AG09309 (cell line): ENCODE measurements around the gene SCN1A.
"Not testable (repeated sequence)": the region's sequence is repeated elsewhere in the genome, so short reads cannot be mapped to it uniquely, and the experiment has no call there.

Experiments
- DNase-seq: peaks from one replicate; pipeline ENCODE4 v3.0.0-alpha.2; 2010; ENCODE audit warnings: low read depth
- H3K4me3 ChIP-seq: 2 replicates; pipeline ENCODE4 v1.5.1; 2011; ENCODE audit warnings: mild to moderate bottlenecking, low read depth, low read length, moderate library complexity; ENCODE audit not compliant: control insufficient read depth
- TF ChIP-seq, protein P1 (sequence below): IDR thresholded peaks from 2 replicates; pipeline ENCODE4 v1.5.1; 2011; ENCODE audit warnings: mild to moderate bottlenecking, low read depth, low read length, inconsistent platforms; ENCODE audit not compliant: insufficient read depth, control insufficient read depth; ENCODE audit errors: missing control alignments

The SCN1A gene

DNA sequence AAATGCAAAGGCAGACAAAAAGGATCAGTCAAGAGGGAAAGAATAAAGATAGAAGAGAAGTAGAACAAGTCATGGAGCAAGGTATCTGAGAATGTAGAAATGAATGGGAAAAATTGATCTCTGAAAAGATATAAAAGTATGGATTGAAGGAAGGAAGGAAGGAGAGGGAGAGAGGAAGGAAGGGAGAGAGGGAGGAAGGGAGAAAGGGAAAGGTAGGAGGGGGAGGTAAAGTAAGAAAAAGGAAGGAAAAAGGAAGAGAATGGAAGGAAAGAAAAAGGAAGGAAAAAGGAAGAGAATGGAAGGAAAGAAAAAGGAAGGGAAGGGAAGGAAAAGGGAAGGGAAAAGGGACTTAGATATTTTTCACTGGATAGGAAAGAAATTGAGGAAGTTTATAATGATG lies 142.7 kb downstream of the SCN1A start:
- TF ChIP-seq, protein P1, sequence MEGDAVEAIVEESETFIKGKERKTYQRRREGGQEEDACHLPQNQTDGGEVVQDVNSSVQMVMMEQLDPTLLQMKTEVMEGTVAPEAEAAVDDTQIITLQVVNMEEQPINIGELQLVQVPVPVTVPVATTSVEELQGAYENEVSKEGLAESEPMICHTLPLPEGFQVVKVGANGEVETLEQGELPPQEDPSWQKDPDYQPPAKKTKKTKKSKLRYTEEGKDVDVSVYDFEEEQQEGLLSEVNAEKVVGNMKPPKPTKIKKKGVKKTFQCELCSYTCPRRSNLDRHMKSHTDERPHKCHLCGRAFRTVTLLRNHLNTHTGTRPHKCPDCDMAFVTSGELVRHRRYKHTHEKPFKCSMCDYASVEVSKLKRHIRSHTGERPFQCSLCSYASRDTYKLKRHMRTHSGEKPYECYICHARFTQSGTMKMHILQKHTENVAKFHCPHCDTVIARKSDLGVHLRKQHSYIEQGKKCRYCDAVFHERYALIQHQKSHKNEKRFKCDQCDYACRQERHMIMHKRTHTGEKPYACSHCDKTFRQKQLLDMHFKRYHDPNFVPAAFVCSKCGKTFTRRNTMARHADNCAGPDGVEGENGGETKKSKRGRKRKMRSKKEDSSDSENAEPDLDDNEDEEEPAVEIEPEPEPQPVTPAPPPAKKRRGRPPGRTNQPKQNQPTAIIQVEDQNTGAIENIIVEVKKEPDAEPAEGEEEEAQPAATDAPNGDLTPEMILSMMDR, result no peak
- H3K4me3 ChIP-seq, result no peak overlapping the region
- DNase-seq, result no peak

DNA sequence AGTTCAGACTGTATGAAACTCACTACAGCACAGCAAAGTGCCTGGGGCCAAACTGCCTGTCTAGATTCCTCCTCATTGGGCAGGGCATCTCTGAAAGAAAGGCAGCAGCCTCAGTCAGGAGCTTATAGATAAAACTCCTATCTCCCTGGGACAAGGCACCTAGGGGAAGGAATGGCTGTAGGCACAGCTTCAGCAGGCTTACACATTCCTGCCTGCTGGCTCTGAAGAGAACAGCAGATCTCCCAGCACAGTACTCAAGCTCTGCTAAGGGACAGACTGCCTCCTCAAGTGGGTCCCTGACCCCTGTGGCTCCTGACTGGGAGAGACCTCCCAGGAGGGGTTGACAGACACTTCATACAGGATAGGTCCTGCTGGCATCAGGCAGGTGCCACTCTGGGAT lies 155.7 kb downstream of the SCN1A start:
- H3K4me3 ChIP-seq, DNase-seq: not testable (repeated sequence)

DNA sequence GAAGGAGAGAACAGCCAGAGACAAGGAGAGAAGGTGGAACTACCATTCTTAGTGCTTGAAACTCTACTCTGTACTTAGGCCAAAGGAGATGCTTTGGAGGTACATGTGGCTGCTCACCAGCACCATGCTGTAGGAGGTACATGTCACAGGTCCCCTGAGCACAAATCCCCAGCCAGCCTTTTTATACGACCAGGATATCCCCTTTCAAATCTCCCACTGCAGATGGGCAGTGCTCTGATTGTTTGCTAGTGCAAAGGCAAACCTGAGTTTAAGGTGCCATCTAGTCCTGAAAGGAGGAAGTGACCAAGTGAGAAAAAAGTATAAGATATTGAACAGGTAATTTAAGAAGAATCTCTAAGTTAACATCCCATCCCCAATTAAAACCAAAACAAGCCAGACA lies 157.2 kb downstream of the SCN1A start:
- no peak overlapping the region for H3K4me3 ChIP-seq
- TF ChIP-seq, protein P1, result no peak
- no peak for DNase-seq

DNA sequence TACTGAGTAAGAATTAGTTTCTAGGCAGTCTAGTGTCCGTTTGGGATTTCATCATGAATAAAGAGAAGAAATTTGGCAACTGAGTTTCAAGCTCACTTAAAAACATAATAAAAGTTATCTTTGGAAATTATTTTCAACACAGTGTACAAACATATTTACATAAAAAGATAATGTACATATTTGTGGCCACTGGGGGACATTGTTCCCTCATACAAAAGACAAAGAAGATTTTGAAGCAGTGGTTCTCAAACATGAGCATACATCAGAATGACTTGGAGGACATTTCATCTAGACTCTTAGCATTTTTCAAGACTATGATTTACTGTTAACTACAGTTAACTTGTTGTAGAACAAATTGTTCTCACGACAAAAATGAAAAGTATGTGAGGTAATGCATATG lies 158.6 kb downstream of the SCN1A start:
- no peak for DNase-seq
- TF ChIP-seq, protein P1, result peak; percentile 6
- no peak overlapping the region for H3K4me3 ChIP-seq

DNA sequence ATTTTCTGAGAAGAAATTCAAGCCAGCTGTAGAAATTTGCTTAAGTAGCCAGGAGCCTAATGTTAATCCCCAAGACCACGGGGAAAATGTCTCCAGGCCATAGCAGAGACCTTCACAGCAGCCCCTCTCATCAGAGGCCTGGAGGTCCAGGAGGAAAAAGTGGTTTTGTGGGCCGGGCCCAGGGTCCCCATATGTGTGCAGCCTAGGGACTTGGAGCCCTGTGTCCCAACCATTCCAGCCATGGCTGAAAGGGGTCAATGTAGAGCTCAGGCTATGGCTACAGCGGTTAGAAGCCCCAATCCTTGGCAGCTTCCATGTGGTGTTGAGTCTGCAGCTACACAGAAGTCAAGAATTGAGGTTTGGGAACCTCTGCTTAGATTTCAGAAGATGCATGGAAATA lies 160.1 kb downstream of the SCN1A start:
- no peak for DNase-seq
- TF ChIP-seq, protein P1, result no peak
- H3K4me3 ChIP-seq, result no peak overlapping the region

DNA sequence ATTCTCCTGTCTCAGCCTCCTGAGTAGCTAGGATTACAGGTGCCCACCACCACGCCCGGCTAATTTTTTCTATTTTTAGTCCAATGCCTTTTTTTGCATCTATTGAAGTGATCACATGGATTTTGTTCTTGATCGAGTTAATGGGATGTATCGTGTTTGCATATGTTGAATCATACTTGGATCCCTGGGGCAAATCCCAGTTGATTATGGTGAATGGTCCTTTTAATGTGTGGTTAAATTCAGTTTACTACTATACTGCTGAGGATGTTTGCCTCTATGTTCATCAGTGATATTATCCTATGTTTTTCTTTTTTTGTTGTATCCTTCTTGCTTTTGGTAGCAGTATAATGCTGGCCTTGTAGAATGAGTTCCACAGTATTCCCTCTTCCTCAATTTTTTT lies 166.0 kb downstream of the SCN1A start:
- TF ChIP-seq, protein P1, result no peak
- H3K4me3 ChIP-seq, result no peak overlapping the region
- no peak for DNase-seq

DNA sequence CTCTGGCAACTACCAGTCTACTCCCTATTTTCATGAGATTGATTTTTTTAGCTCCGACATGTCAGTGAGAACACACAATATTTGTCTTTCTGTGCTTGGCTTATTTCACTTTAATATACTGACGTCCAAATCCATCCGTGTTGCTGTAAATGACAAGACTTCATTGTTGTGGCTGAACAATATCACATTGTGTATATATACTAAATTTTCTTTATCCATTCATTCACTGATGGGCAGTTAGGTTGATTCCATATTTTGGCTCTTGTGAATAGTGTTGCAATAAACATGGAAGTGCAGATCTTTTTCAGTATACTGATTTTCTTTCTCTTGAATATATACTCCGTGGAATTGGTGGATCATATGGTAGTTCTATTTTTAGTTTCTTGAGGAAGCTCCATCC lies 168.4 kb downstream of the SCN1A start:
- TF ChIP-seq, protein P1, result no peak
- no peak for DNase-seq
- no peak overlapping the region for H3K4me3 ChIP-seq
